GM21526 (cell line): ENCODE results near the gene EIF3L.

ENCODE experiments used
- ATAC-seq: cut with Tn5 transposase; IDR thresholded peaks from one replicate; pipeline ENCODE4 v1.9.1; 2021; ENCODE audit warnings: moderate library complexity; ENCODE audit not compliant: unreplicated experiment, low FRiP score

The EIF3L gene

DNA sequence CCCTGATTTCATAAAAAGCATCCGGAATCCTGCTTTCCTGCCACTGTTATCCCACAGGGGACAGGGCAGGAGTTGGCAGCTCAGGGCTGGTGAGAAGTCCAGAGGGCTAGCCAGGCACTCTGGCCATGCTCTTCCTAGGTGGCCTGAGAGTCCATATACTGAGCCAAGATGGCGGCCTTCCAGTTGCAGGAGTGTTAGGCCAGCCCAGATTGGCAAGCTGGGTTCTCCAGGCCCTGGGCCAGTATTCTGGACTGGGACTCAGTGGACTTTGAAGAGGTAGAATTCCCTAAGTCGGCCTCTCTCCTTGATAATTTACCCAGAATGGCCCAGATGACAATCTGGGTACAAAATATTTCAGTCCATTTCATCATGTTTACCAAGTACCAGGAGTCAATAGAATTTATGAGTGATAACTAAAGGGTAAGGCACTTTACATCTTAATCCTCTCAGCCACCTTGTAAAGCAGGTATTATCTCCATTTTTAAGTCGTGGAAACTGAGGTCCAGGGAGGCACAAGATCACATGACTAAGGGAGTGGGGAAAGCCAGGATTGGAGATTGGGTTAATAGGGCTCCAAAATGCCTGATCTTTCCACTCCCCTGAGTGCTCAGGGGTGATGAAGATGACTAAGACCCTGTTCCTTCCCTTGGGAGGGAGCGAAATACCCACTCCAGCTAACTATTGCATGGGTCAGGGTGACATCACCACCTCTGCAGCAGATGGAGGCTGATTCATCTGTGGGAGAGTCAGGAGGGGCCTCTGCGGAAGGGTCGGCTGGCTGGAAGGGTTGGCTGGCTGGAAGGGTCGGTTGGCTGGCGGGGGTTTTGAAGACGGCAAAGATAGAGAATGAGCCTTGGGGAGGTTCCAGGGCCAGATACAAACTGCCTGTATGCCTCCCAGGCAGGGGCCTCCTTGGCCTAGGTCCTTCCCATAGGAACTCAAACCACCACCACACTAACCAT, 55.6 kb downstream of the EIF3L start:
- no peak for ATAC-seq

DNA sequence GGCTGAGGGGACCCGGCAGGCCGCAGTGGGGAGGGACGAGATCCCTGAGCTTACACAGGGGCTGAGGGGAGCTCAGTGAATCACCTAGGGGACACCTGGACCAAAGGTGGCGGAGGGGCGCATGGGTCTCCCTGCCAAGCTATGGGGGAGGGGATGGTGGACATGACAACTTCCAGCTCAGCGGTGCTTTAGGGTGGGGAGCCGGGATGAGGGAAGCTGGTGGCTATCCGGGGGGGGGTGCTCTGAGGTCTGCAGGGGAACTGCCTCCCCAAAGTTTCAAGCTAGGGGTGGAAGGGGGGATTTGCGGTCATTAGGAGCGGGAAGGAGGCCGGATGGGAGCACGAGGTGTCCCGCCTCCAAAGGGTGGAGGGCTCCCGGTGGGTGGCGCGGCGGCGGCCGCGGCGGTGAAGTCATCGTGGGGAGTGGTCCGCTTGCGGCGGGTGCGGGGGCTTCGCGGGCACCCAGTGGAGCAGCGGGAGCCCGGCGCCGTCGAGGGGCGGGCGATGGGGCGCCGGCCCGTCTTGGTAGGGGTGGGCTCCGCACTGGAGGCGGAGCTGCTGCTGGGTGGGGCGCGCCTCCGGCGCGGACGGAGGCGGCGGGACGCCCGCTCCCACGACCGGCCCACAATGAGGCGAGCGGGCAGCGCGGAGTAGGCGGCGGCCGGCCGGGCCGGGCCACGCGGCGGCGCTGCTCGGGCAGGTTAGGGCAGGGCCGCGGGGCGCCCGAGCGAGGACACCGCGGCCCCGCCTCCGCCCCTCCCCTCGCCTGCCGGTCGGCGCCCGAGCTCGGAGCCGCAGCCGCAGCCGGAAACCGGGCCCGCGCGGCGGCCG, 56.5 kb downstream of the EIF3L start, which contains the start of gene MICALL1:
Gene MICALL1 (plus strand): TSS at position 764 of the 830 bp plus-strand sequence. CDS start 126 bp downstream, outside the sequence.
- peak; percentile 71 for ATAC-seq

DNA sequence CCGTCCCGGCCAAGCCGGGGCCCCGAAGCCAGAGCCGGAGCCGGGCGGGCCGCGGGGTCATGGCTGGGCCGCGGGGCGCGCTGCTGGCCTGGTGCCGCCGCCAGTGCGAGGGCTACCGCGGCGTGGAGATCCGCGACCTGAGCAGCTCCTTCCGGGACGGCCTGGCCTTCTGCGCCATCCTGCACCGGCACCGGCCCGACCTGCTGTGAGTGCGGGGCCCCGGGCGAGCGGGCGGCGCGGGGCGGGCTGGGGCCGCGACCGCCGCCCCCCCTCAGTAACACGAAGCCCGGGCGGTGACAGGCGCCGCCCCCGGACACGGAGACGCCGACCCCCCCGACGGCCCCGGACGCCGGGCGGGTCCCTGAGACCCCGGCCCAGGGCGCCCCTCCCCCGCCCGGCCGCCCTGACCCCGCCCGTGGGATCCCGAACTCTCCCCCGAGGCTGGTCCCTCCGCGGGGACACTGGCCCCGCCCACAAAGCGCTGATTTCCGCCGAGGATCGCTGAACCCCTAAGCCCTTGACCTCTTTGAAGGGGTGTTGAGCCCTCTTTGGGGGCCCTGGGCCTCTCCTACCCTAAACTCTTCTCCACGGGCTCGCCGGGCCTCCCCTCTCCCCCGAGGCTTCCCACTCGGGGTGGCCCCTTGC, 57.3 kb downstream of the EIF3L start:
- peak; percentile 28 for ATAC-seq

DNA sequence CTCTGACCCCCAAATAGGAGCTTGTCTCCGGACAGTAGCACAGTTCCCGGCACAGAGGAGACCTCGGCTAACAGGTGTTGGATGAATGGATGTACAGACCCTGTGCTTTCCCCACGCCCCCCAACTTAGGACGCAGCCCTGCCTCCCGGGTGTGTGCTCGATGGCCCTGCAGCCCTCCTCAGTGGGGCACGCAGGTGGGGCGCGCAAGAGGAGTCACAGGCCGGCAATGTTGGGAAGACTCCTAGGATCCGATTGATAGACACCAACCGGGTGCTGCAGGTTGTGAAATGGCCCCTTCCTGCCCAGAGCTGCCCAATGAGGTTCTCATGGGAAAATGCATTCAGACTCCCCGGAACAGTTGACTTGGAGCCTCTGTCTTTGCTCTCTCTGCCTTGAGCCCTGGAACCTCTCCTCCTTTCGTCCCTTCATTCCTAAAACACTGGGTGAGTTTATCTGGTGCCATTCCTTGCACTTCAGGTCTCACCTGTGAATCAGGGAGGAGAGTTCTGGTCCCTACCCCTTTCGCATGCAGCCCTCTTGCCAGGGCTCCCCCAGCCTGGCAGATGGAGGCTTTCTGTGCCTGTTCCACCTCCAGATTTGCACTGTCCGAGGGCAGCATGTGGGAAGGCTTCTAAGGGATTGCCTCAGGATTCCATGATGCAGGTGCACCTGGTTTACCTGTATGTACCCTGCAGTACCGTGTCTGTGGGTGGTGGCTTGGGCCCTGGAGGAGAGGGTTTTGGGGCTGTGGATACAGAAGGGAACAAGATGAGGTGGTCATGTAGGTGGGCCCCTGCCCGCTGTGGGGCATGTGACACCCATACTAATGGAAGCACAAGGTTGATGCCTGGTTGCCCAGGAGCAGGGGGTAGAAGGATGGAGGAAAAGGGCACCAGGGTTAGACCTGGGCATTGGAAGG, 58.1 kb downstream of the EIF3L start:
- no peak for ATAC-seq

DNA sequence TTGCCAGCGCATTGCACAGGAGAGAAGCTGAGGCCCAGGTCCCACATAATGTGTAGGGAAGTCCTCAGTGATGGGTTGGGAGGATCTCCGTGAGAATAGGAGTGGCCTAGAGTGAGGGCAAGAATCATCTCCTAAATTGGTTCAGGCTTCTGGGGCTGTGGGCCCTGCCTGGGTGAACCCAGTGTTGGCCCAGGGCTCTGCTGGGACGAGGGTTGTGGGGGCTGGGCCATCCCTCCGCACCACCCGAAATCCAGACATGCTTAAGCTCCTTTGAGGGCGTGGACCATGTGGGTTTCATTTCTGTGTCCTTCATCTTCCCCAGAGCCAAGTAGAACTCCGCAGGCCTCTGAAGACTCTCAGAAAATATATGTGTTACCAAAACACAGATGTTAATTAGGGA, 60.5 kb downstream of the EIF3L start:
- no peak for ATAC-seq

DNA sequence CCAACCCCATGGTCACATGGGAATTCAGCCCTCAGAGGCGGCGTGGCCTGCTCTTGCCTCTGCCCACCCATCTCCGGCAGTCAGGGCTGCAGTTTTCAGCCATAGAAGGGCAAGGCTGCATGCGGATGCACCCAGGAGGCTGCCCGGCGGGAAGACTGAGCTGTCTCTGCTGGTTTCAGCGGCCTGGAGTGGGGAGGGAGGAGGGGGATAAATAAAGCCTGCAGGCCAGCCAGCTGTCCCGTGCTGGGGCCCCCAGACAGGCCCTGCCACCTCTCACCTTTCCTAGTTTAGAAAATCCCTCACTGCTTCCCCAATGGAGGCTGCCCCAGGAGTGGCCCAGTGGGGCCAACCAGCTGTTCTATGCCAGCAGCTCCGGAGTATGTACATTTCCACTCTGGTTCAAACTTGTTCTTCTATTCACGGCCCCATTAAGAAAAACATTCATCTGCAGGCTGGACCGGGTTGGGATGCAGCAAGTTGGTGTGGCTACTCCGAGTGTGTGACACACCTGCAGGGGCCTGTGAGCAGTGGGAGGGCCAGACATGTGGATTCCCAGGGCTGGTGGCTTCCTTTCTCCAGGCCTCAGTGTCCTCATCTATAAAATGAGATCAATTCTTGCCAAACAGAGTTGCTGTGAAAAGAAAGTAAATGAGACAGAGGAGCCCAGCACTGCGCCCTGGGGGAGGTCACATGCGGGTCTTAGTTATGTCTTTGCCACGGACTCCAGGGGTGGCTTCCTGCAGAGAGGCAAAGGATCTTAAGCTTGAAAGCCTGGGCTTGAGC, 61.9 kb downstream of the EIF3L start:
- no peak for ATAC-seq

DNA sequence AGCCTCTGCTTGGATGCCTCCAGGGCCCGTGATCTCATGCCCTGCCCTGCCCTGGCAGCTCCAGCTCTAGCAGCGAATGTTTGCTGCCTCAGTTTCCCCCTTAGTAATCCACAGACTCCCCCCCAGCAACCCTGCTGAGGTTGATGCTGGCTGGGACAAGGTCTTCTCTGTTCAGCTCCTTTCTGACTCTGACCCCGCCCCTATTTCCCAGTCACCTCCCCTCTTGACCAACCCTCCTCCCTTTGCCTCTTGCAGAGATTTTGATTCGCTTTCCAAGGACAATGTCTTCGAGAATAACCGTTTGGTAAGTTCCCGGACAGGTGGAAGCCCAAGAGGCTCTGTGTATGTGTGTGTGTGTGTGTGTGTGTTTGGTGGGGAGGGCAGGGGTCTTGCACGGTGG, 62.5 kb downstream of the EIF3L start:
- ATAC-seq = no peak

DNA sequence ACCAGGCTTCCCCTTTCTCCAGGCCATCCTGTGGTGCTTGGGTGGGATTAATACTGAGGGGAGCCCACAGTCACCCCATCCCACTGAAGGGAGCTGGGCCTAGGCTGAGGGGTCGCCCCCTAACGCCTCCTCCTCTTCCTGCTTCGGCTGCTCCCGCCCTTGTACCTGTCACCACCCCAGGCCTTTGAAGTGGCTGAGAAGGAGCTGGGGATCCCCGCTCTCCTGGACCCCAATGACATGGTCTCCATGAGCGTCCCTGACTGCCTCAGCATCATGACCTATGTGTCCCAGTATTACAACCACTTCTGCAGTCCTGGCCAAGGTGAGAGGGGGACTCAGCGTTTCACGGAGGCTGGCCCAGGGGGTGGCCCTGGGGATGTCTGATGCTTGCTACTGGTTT, 63.0 kb downstream of the EIF3L start:
- no peak for ATAC-seq

DNA sequence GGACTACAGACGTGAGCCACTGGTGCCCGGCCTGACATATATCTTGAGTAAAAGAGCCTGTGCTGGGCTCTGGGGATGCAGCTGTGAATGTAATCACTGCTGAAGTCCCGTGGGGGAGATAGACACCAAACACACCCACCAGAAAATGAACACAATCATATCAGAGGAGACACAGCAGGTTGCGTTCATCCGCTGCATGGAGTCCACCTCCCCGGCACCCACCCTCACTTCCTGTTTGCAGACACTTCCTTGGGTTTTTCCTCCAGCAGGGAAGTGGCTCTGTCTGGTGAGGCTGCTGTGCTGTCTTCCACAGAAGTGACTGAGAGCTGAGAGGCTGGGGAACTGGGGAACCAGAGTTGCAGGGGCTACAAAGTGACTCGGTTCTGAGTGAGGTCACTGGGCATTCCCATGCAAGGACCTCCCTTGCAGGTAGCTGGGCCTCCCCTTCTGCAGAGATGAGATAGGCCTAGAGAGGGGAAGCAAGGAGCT, 64.1 kb downstream of the EIF3L start:
- no peak for ATAC-seq

DNA sequence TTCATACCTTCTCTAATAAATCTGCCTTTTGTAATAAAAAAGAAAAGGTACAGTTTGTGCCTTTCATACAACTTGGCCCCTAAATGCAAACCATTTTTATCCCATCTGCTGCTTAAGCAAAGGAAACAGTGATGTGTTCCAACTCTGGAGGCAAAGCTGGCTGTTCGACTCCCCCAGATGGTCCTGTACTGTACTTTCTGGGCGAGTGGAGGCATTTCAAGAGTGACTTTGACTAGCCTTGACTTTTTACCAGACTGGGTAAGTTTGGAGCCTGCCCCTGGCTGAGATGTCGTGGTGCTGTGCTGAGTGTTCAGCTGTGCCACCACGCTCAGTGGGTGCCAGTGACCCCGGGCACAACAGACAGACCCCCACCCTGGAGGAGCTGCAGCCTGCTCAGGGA, 67.1 kb downstream of the EIF3L start:
- no peak for ATAC-seq

DNA sequence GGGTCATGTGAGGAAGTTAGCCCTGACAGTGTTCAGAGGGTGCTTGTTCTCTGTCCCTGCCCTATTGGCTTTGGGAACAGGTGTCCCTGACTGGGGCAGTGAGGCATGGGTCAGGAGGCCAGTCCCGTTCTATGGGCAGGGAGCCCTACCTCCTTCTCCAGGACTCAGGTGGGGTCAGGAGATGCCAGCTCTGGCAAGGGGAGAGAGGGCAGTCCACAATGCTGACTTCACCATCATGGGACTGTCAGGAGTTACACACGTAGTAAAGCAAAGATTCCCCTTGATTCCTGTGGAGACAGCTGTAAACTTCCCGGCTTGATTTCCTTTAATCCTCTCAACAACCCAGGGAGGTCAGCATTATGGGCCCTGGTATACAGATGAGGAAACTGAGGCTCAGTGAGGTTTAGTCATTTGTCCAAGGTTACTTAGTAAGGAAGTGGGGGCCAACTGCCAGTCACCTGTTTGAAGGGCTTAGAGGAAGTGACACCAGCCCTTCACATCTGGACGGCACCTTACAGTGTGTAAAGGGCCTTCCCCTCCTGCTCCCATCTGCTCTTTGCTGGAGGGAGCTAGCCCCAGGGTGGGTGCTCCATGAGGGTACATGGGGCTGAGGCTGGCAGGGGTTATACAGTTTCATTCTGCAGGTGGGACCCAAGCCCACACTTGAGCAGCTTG, 68.8 kb downstream of the EIF3L start:
- no peak for ATAC-seq

DNA sequence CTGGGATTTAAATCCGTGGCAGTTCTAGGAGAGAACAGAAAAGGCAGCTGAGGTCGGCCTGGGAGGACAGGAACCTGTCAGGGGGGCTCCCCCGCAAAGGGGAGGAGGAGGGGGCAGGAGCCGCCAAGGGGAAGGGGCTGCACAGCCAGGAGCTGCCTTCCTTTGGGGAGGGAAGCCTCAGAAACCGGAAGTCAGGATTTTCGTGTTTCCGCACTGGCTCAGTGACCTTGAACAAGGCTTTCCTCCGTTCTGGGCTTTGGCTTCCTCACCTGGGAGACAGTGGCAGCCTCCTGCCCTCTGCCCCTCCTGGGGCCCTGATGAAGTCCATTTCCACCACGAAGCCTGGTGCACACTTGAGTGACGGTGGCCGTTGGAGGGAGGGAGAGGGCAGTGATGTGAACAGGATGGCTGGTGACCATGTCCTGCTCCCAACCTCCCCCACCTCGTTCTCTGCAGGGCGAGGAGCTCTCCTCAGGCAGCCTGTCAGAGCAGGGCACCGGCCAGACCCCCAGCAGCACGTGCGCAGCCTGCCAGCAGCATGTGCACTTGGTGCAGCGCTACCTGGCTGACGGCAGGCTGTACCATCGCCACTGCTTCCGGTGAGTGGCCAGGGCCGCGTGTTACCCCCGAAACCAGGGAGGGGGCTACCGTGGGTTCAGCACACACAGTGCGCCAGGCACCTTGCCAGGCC, 69.5 kb downstream of the EIF3L start:
- no peak for ATAC-seq

DNA sequence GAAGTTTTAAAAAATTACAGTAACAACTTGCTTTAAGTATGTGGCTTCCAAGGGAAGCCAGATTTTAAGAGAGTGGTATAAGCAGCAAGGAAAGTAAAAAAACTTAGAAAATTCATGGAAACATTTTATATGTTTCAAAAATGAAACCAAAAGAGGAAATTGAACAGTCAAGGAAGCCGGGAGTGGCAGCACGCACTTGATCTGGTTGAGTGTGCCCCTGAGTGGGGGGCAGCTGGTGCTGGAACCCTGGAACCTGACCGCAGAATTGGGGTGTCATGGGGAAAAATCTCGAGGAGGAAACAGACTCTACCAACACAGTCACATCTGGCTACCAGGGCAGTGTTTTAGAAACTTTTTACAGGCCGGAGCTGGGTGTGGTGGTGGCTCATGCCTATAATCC, 70.9 kb downstream of the EIF3L start:
- ATAC-seq = no peak

DNA sequence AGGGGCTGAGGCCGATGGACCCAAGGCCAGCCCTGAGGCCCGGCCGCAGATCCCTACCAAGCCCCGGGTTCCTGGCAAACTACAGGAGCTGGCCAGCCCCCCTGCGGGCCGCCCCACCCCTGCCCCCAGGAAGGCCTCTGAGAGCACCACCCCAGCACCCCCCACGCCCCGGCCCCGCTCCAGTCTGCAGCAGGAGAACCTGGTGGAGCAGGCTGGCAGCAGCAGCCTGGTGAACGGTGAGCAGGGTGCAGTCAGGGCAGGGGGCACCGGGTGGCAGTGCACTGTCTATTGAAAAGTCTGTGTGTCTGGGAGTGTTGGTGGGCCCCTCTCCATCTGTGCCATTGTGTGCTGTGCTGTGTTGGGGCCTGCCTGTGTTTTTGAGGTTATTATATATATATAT, 73.0 kb downstream of the EIF3L start:
- no peak for ATAC-seq

DNA sequence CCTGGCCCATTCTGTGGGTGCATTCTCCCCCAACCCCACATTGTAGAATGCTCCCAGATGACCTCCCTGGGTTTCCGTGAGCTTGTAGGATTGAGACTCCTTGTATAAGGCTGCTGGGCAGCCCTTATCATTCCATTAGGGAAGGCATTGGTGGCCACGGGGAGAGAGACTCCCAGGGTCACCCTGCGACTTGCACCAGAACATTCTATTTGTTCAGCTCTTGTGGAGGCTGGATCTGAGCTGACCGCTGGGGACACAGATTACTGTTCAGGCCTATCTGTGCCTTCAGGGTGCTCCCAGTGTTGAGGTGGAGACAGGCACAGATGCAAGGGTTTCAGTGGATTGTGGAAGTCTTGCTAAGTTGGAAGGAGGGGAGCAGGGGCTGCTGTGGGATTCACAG, 74.7 kb downstream of the EIF3L start:
- ATAC-seq = no peak

DNA sequence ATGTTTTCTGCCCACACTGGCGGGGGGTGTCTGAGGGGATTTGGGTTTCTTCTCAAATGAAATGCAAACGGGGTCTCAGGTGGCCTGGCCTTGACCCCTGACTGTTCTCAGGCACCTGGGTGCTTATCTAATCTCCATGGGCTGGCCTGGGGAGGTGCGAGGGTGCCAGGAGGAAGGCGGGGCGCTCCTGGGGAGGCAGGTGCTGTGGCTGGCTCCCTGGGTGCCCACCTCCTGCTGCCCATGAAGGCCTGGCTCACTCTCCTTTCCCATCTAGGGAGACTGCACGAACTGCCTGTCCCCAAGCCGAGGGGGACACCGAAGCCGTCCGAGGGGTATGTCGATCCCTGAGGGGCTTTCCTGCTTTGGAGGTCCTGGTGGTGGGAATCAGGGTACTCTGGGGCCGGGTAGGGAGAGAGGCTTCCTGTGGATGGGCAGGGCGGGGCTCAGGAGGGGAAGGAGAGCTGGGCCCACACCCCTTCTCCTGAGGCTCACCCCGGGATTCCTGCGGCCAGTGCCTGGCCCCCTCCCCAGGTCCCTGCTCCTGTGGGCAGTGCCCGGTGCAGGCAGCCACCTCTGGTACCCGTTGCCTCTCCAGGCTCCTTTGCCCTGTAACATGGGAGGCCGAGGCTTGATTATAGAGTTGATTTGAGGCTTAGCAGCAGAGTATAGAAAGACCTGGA, 75.3 kb downstream of the EIF3L start:
- ATAC-seq = no peak

DNA sequence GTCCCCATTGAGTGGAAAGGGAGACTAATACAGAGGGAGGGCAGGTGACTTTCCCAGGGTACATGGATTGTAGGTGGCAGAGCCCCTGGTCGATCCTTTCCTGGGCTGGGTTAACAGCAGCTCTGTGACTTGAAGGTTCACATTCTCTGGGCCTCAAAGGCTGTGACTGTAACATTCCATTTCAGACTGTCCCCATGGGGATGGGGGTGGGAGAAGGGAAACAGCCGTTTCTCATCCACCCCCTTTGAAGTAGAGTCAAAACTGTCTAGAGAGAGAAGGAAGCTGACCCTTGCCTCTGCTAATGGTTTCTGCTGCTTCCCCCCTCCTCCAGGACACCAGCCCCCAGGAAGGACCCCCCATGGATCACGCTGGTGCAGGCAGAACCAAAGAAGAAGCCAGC, 76.1 kb downstream of the EIF3L start:
- no peak for ATAC-seq
